H1 (cell line): ENCODE measurements around the gene LPCAT3. TPM values are rescaled to one million over a fixed set of nuclear protein-coding genes. Genes with fewer than 3 reads are reported as not detected.

Source experiments
- CTCF ChIA-PET: fragments of 300-600 bp; sonication (Branson Sonifier 250); formaldehyde crosslinking; loops from one replicate; lab custom pipeline; 2021; ENCODE audit not compliant: partially characterized antibody; lab: Charles Lee
- POLR2A ChIA-PET: fragments of 300-600 bp; sonication (Branson Sonifier 250); formaldehyde crosslinking; loops from one replicate; lab custom pipeline; 2021; ENCODE audit warnings: inconsistent platforms; ENCODE audit not compliant: partially characterized antibody; lab: Charles Lee
- DNase-seq, 2 experiments: peaks; one replicate each; pipeline versions ENCODE4 v3.0.0 to v3.0.0-alpha.2; 2010 to 2022; ENCODE audit warnings: low spot score in 2 of 2, low read depth in 1 of 2, mixed read lengths in 1 of 2
- FAIRE-seq: peaks from 2 replicates; lab custom pipeline; 2011; peaks lifted over from hg19 to GRCh38; lab: Jason Lieb, UNC
- H2AFZ ChIP-seq: 2 replicates; pipeline ENCODE4 v1.8.1; 2012; ENCODE audit warnings: low read length, inconsistent platforms
- H2AK5ac ChIP-seq: 2 replicates; pipeline ENCODE4 v1.6.1; 2013; ENCODE audit warnings: low read depth, low read length
- H2BK120ac ChIP-seq: replicated peaks from 2 replicates; pipeline ENCODE3; 2013; ENCODE audit warnings: low read depth, low read length, inconsistent platforms
- H2BK12ac ChIP-seq: 2 replicates; pipeline ENCODE4 v1.6.1; 2013; ENCODE audit warnings: low read depth, low read length
- H2BK15ac ChIP-seq: 2 replicates; pipeline ENCODE4 v1.6.1; 2013; ENCODE audit warnings: low read length
- H2BK20ac ChIP-seq: 2 replicates; pipeline ENCODE4 v1.6.1; 2013; ENCODE audit warnings: low read length
- H2BK5ac ChIP-seq: 2 replicates; pipeline ENCODE4 v1.6.1; 2013; ENCODE audit warnings: low read depth, low read length
- H3K14ac ChIP-seq: 2 replicates; pipeline ENCODE4 v1.6.1; 2013; ENCODE audit warnings: inconsistent platforms; ENCODE audit not compliant: insufficient read length
- H3K18ac ChIP-seq: 2 replicates; pipeline ENCODE4 v1.6.1; 2013; ENCODE audit warnings: low read length; ENCODE audit errors: extremely low read depth
- H3K23ac ChIP-seq: 2 replicates; pipeline ENCODE4 v1.6.1; 2013; ENCODE audit warnings: inconsistent platforms; ENCODE audit not compliant: insufficient read length
- H3K23me2 ChIP-seq: 2 replicates; pipeline ENCODE4 v1.6.1; 2013; ENCODE audit warnings: low read depth, low read length
- H3K27ac ChIP-seq: 2 replicates; pipeline ENCODE4 v1.6.1; 2011; ENCODE audit warnings: low read depth, low read length, inconsistent platforms
- H3K27me3 ChIP-seq, 4 experiments: replicated peaks in 1 of 4; 1 replicate in 1 of 4; 2 replicates in 3 of 4; pipeline versions ENCODE4 v1.6.1 to v1.8.1; 2011 to 2013; ENCODE audit warnings: low read length in 3 of 4, mild to moderate bottlenecking in 3 of 4, inconsistent platforms in 2 of 4, mixed read lengths in 2 of 4, moderate library complexity in 1 of 4; ENCODE audit not compliant: control insufficient read depth in 3 of 4, insufficient read depth in 3 of 4; ENCODE audit errors: extremely low read depth in 1 of 4
- H3K36me3 ChIP-seq, 4 experiments: 2 replicates each; pipeline versions ENCODE4 v1.6.1 to v1.8.1; 2011 to 2013; ENCODE audit warnings: mild to moderate bottlenecking in 4 of 4, low read length in 3 of 4, moderate library complexity in 2 of 4, control low read depth in 1 of 4, inconsistent platforms in 1 of 4; ENCODE audit not compliant: insufficient read depth in 4 of 4, control insufficient read depth in 2 of 4
- H3K4ac ChIP-seq: replicated peaks from 2 replicates; pipeline ENCODE3; 2013; ENCODE audit warnings: low read length, low read depth, mixed read lengths, inconsistent platforms; ENCODE audit not compliant: insufficient read length
- H3K4me1 ChIP-seq, 4 experiments: replicated peaks in 1 of 4; 1 replicate in 1 of 4; 2 replicates in 3 of 4; pipeline versions ENCODE4 v1.6.1 to v1.8.1; 2011 to 2013; ENCODE audit warnings: low read length in 3 of 4, inconsistent platforms in 2 of 4, mixed read lengths in 1 of 4; ENCODE audit not compliant: insufficient read depth in 4 of 4, control insufficient read depth in 3 of 4
- H3K4me2 ChIP-seq, 2 experiments: 2 replicates each; pipeline versions ENCODE4 v1.6.1 to v1.8.1; 2011 to 2013; ENCODE audit warnings: low read depth in 2 of 2, low read length in 2 of 2, control low read depth in 1 of 2, inconsistent platforms in 1 of 2, mild to moderate bottlenecking in 1 of 2; ENCODE audit not compliant: insufficient read depth in 1 of 2
- H3K4me3 ChIP-seq, 4 experiments: fragments of 200-600, 300-600 bp in 1 of 4; sonication (generic), shearing (Covaris generic), sonication (Bioruptor Twin) in 1 of 4; 2 replicates each; pipeline versions ENCODE4 v1.5.1 to v1.8.1; 2011 to 2016; ENCODE audit warnings: low read length in 4 of 4, low read depth in 3 of 4, control low read depth in 2 of 4, inconsistent platforms in 2 of 4, mild to moderate bottlenecking in 2 of 4, mixed read lengths in 1 of 4, moderate library complexity in 1 of 4; ENCODE audit not compliant: insufficient read depth in 2 of 4; ENCODE audit errors: extremely low read depth in 1 of 4
- H3K56ac ChIP-seq: replicated peaks from 2 replicates; pipeline ENCODE3; 2013; ENCODE audit warnings: low read depth, mild to moderate bottlenecking, mixed read lengths, low read length, inconsistent platforms; ENCODE audit not compliant: insufficient read length
- H3K79me1 ChIP-seq: 2 replicates; pipeline ENCODE4 v1.6.1; 2013; ENCODE audit warnings: low read depth, low read length, control low read depth
- H3K79me2 ChIP-seq, 2 experiments: 2 replicates each; pipeline versions ENCODE4 v1.6.1 to v1.8.1; 2012 to 2013; ENCODE audit warnings: low read length in 2 of 2, mild to moderate bottlenecking in 2 of 2, inconsistent platforms in 1 of 2; ENCODE audit not compliant: insufficient read depth in 2 of 2, control insufficient read depth in 1 of 2
- H3K9ac ChIP-seq, 4 experiments: replicated peaks in 1 of 4; 1 replicate in 1 of 4; 2 replicates in 3 of 4; pipeline versions ENCODE4 v1.6.1 to v1.8.1; 2011 to 2013; ENCODE audit warnings: low read depth in 3 of 4, low read length in 3 of 4, control low read depth in 2 of 4, mild to moderate bottlenecking in 2 of 4, moderate library complexity in 2 of 4, inconsistent platforms in 1 of 4; ENCODE audit errors: extremely low read depth in 1 of 4
- H3K9me3 ChIP-seq, 2 experiments: 2 replicates each; pipeline versions ENCODE4 v1.6.1 to v1.8.1; 2012 to 2013; ENCODE audit warnings: mild to moderate bottlenecking in 2 of 2, moderate library complexity in 2 of 2, control low read depth in 1 of 2, inconsistent platforms in 1 of 2, low read depth in 1 of 2, low read length in 1 of 2, mixed read lengths in 1 of 2; ENCODE audit not compliant: insufficient read depth in 2 of 2
- H4K20me1 ChIP-seq, 2 experiments: replicated peaks in 1 of 2; 2 replicates each; pipeline versions ENCODE3 to v1.8.1; 2011 to 2013; ENCODE audit warnings: inconsistent platforms in 2 of 2, low read length in 2 of 2, mild to moderate bottlenecking in 1 of 2; ENCODE audit not compliant: insufficient read depth in 2 of 2, control insufficient read depth in 1 of 2
- H4K5ac ChIP-seq: 2 replicates; pipeline ENCODE4 v1.6.1; 2013; ENCODE audit warnings: low read length, low read depth, mixed read lengths, inconsistent platforms; ENCODE audit not compliant: insufficient read length
- H4K8ac ChIP-seq: 2 replicates; pipeline ENCODE4 v1.8.0; 2013; ENCODE audit warnings: mild to moderate bottlenecking, moderate library complexity, low read length, inconsistent platforms; ENCODE audit not compliant: insufficient read depth; ENCODE audit errors: extremely low read depth
- H4K91ac ChIP-seq: replicated peaks from 2 replicates; pipeline ENCODE3; 2013; ENCODE audit warnings: low read length, mixed read lengths, inconsistent platforms; ENCODE audit not compliant: insufficient read length
- ASH2L ChIP-seq: fragments of 200-600, 300-600 bp; sonication (generic); IDR thresholded peaks from one replicate; pipeline ENCODE4 v1.7.1; 2017; ENCODE audit warnings: low read length
- BACH1 ChIP-seq: IDR thresholded peaks from 2 replicates; pipeline ENCODE4 v1.6.1; 2012; ENCODE audit warnings: low read length, improper control_type of control experiment
- CEBPB ChIP-seq: IDR thresholded peaks from 2 replicates; pipeline ENCODE4 v1.6.1; 2012; ENCODE audit warnings: low read depth, low read length
- FOSL1 ChIP-seq: IDR thresholded peaks from 2 replicates; pipeline ENCODE4 v1.6.1; 2011; ENCODE audit warnings: mild to moderate bottlenecking, low read depth, low read length, moderate library complexity; ENCODE audit not compliant: insufficient read depth
- GTF2F1 ChIP-seq: IDR thresholded peaks from 2 replicates; pipeline ENCODE4 v1.6.1; 2012; ENCODE audit warnings: low read depth, low read length, improper control_type of control experiment, borderline replicate concordance
- JUN ChIP-seq: IDR thresholded peaks from 2 replicates; pipeline ENCODE4 v1.6.1; 2011; ENCODE audit warnings: low read depth, mild to moderate bottlenecking, improper control_type of control experiment, low read length
- JUND ChIP-seq: IDR thresholded peaks from 2 replicates; pipeline ENCODE4 v1.6.1; 2011; ENCODE audit warnings: mild to moderate bottlenecking, improper control_type of control experiment, low read length
- NRF1 ChIP-seq: IDR thresholded peaks from 2 replicates; pipeline ENCODE4 v1.6.1; 2011; ENCODE audit warnings: mild to moderate bottlenecking, low read depth, low read length, improper control_type of control experiment
- SAP30 ChIP-seq: fragments of 300-600 bp; sonication (generic); IDR thresholded peaks from 2 replicates; pipeline ENCODE4 v1.7.1; 2012; ENCODE audit warnings: low read length, moderate library complexity, mild to moderate bottlenecking, inconsistent platforms; ENCODE audit not compliant: insufficient read depth, insufficient replicate concordance
- SIN3A ChIP-seq, 2 experiments: IDR thresholded peaks in 1 of 2; conservative IDR thresholded peaks in 1 of 2; 2 replicates each; pipeline ENCODE4 v1.6.1; 2011 to 2012; ENCODE audit warnings: low read length in 2 of 2, improper control_type of control experiment in 1 of 2, low read depth in 1 of 2, mild to moderate bottlenecking in 1 of 2
- SRF ChIP-seq: IDR thresholded peaks from 2 replicates; pipeline ENCODE4 v1.6.1; 2011; ENCODE audit warnings: mild to moderate bottlenecking, low read depth, low read length, moderate library complexity
- WGBS, 2 experiments: shearing (Covaris generic) in 1 of 2; methylation state at CpG; one replicate each; pipeline versions ENCODE4 v1.1.6 to v1.1.7; 2013 to 2015; ENCODE audit warnings: low lambda C conversion rate in 2 of 2, mixed read lengths in 2 of 2, inconsistent platforms in 1 of 2, low coverage in 1 of 2, missing lambda C conversion rate in 1 of 2; ENCODE audit not compliant: insufficient replicate concordance in 2 of 2, insufficient coverage in 1 of 2, insufficient read length in 1 of 2; ENCODE audit errors: extremely low coverage in 1 of 2, missing lambda C conversion rate in 1 of 2; 5-methylcytosine and 5-hydroxymethylcytosine counted together
- polyA plus RNA-seq, 7 experiments: library from polyadenylated mRNA; depleted of rRNA in 3 of 7; stranded (reverse) in 5 of 7; unstranded in 2 of 7; fragments of >200 nt in 5 of 7; fragments of 200-250 nt in 2 of 7; gene quantifications; 1 replicate in 5 of 7; 2 replicates in 1 of 7; 4 replicates in 1 of 7; pipeline versions ENCODE4 v1.2.1 to v1.2.3, GENCODE V29; 2011 to 2013; ENCODE audit warnings: missing spikeins in 2 of 7, mixed read lengths in 2 of 7
- total RNA-seq: library from RNA; stranded (reverse); fragmentation: NEBNext Ultra II Directional; extraction: Animal tissue kit (Norgen Biotek cat#: 25700); gene quantifications from 2 replicates; pipeline ENCODE4 v1.2.1, GENCODE V29; 2021

The LPCAT3 gene
- total and polyA plus RNA-seq, 2 of the 8 experiments (the other 6 are each of a cell fraction or from before 2014, with no cell fraction given) = 55.8 to 70.4 TPM

DNA sequence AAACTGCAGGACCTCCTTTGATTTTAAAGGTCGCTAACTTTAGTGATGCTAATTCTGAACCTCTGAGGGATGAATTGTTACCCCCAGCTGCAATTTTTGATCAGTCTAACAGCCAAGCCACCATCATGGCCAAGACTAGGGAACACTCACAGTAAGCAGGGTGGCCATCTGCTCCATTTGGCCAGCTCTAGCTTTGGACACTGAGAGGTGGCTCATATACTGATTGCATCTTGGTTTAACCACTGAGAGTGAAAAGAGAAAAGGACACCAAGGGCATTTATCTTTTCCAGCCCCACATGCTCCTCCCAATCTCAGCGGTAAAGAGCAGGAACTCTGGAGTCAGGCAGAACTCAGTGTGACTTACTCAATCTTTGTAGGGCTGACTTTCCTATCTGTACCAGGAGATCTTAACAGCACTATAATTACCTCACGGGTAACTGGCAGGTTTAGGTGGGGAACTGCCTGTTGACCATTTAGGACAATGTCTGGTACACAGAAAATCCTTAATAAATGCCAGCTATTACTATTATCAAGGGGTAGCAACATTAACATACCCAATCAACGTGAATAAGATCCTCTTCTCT lies 6.2 kb downstream of the LPCAT3 start:
- Histone ChIP-seq H4K20me1 (peaks cover 2 to 7% of the 10 kb centered on the region in 2 experiments), H3K14ac (no peak overlapping the region), H3K23me2 (no peaks in the 10 kb centered on the region), H3K18ac (no peak overlapping the region), H3K23ac (no peak overlapping the region), H4K5ac (no peak overlapping the region), H3K27ac (no peak overlapping the region), H2BK15ac (no peak overlapping the region), H3K9me3 (no peaks in the 10 kb centered on the region), H3K79me2 (peaks cover 0 to 18% of the 10 kb centered on the region in 2 experiments; a peak in 2 of 4 replicates), H2AK5ac (no peak overlapping the region), H3K9ac (no peak overlapping the region), H3K4me3 (no peak overlapping the region), H3K56ac (no peak overlapping the region), H3K4ac (no peak overlapping the region), H2BK12ac (no peak overlapping the region), H3K36me3 (peaks cover 0 to 8% (median 0%) of the 10 kb centered on the region in 4 experiments; a peak in 4 of 8 replicates), H3K79me1 (peaks cover 8% of the 10 kb centered on the region; the same call in 1 of the 2 replicates), H4K8ac (no peak overlapping the region), H3K4me2 (no peak overlapping the region), H2BK120ac (no peak overlapping the region), H3K27me3 (no peaks in the 10 kb centered on the region), H2BK5ac (no peak overlapping the region), H4K91ac (no peak overlapping the region), H2BK20ac (no peak overlapping the region), H2AFZ (no peak overlapping the region), H3K4me1 (no peaks in the 10 kb centered on the region)
- POLR2A ChIA-PET = interaction anchor here (0.7 to 2.1 kb wide), 6 partner anchors 10 to 68 kb away, joined by 3 to 5 read pairs (median 4); partner anchors contain the start of genes C12orf57 and RNU7-1
- 97% methylated on average over 4 of the region's 4 CpGs; no CpG with 5 or more reads in 1 of the 2 experiments for WGBS, 2 experiments
- CTCF ChIA-PET = interaction anchor here (0.8 to 1.8 kb wide), 5 partner anchors 47 to 144 kb away, joined by 3 to 6 read pairs (median 3); no protein-coding TSS in a partner anchor
- no peak for DNase-seq
- FAIRE-seq = no peak
- no peak for TF ChIP-seq SIN3A (conservative IDR thresholded peaks at IDR 0.05 in 1 of 2, IDR thresholded peaks at IDR 0.05 in 1 of 2; ENCODE audit: low read depth in 1 of 2, low read length in 2 of 2)
- TF ChIP-seq JUN = no peak
- TF ChIP-seq BACH1 = no peak
- TF ChIP-seq GTF2F1 = no peak
- no peak for TF ChIP-seq NRF1
- no peak for TF ChIP-seq SAP30
- TF ChIP-seq JUND = no peak
- TF ChIP-seq SRF = no peak
- TF ChIP-seq FOSL1 = no peak
- no peak for TF ChIP-seq ASH2L
- TF ChIP-seq CEBPB = no peak
